H54 (cell line): ENCODE data around the gene DDX43.
"Not testable (repeated sequence)": the region's sequence is repeated elsewhere in the genome, so short reads cannot be mapped to it uniquely, and the experiment has no call there.

Experiments used
- DNase-seq: peaks from one replicate; pipeline ENCODE4 v3.0.0; 2011; ENCODE audit warnings: low spot score, mixed read lengths; ENCODE audit not compliant: insufficient read length
- FAIRE-seq: peaks from 3 replicates; lab custom pipeline; 2011; peaks lifted over from hg19 to GRCh38; lab: Jason Lieb, UNC
- POLR2A ChIP-seq: IDR thresholded peaks from 2 replicates; pipeline ENCODE4 v1.6.1; 2011; ENCODE audit warnings: low read depth, mild to moderate bottlenecking, low read length

DDX43 gene

GRCh38 chr6:73371984-73372383 is 22.6 kb upstream of the DDX43 start:
- TF ChIP-seq POLR2A: no peak
- DNase-seq (no peak), FAIRE-seq (no peak)

GRCh38 chr6:73372516-73372915 is 22.1 kb upstream of the DDX43 start:
- DNase-seq (no peak), FAIRE-seq (no peak)
- TF ChIP-seq POLR2A: no peak

DNA sequence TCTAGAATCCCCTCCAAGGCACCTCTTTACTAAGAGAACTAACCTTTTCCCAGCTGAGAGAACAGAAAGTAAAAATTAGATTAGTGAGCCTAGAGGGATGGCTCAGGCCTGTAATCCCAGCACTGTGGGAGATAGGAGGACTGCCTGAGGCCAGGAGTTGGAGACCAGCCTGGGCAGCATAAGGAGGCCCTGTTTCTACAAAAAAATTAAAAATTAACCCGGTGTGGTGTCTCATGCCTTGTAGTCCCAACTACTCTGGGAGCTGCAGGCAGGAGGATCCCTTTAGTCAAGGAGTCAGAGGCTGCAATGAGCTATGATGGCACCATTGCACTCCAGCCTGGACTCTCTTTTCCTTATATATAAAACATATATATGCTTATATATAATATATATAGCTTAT is 19.4 kb upstream of the DDX43 start:
- DNase-seq (no peak), FAIRE-seq (no peak)
- no peak for TF ChIP-seq POLR2A

GRCh38 chr6:73377225-73377624 is 17.4 kb upstream of the DDX43 start:
- no peak for DNase-seq
- TF ChIP-seq POLR2A: no peak
- FAIRE-seq: no peak

- not testable (repeated sequence) for FAIRE-seq
Observed at GRCh38 chr6:73381531-73381930, 13.1 kb upstream of the DDX43 start.

DNA sequence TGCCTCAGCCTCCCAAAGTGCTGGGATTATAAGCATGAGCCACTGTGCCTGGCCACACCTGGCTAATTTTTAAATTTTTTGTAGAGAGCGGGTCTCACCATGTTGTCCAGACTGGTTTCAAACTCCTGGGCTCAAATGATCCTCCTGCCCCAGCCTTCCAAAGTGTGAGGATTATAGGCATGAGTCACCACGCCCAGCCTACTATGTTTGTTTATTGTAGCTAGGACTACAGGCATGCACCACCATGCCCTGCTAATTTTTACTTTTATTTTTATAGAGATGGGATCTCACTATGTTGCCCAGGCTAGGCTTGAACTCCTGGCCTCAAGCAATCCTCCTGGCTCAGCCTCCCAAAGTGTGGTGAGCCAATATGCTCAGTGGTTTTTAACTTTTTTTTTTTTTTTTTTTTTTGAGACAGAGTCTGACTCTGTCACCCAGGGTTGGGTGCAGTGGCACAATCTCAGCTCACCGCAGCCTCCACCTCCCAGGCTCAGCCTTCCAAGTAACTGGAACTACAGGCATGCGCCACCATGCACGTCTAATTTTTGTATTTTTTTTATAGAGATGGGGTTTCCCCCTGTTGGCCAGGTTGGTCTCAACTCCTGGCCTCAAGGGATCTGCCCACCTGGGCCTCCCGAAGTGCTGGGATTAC is 12.0 kb upstream of the DDX43 start:
- no peak for FAIRE-seq
- no peak for TF ChIP-seq POLR2A
- DNase-seq: no peak

More at GRCh38 chr6:73381531-73381930, 13.1 kb upstream of the DDX43 start:
- not testable (repeated sequence) for DNase-seq

GRCh38 chr6:73388433-73388799 is 6.2 kb upstream of the DDX43 start:
- FAIRE-seq: no peak
- TF ChIP-seq POLR2A: no peak

DNA sequence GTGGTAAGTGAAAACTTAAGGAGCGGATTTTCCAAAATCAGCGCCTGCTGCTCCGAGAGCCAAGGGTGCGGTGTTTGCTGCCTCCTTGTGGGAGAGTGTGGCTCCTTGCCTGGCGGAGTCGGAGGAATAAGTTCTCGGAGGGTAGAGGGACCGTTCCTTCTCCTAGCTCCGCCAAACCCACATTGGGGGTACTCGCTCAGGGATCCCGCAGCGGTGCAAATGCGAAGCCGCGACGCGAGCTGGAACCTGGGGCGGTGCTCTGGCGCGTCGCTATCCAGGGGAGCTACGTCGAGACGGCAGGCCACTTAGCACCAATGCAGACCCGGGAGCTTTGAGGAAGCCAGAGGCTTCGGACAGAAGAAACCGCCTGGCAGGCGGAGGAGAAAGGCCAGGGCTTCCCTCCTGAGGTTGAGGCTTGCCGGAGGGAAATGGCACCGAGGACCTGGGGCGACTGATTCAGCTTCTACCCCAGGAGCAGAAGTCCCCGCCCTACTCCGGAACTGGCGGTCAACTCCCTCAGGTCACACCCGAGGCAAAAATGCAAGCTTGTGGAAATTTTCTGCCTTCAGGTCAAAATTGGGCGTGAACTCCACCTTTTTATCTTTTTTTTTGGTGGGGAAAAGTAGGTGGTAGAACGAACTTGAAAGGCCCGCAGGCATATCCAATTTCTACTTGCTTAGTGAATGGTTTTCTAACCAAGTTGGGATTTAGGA is 5.7 kb upstream of the DDX43 start:
- DNase-seq (peak; percentile 69), FAIRE-seq (peak; percentile 38)
- TF ChIP-seq POLR2A: peak; percentile 49

More at GRCh38 chr6:73388433-73388799, 6.2 kb upstream of the DDX43 start:
- DNase-seq: no peak

GRCh38 chr6:73389854-73390253 is 4.8 kb upstream of the DDX43 start:
- TF ChIP-seq POLR2A: no peak
- DNase-seq (no peak), FAIRE-seq (no peak)

GRCh38 chr6:73391675-73392074 is 3.0 kb upstream of the DDX43 start:
- DNase-seq (no peak), FAIRE-seq (no peak)
- TF ChIP-seq POLR2A: no peak

GRCh38 chr6:73392188-73392587 is 2.4 kb upstream of the DDX43 start:
- DNase-seq, FAIRE-seq: not testable (repeated sequence)

GRCh38 chr6:73393278-73393677 is 1.4 kb upstream of the DDX43 start:
- FAIRE-seq (no peak), DNase-seq (no peak)
- TF ChIP-seq POLR2A: no peak

DNA sequence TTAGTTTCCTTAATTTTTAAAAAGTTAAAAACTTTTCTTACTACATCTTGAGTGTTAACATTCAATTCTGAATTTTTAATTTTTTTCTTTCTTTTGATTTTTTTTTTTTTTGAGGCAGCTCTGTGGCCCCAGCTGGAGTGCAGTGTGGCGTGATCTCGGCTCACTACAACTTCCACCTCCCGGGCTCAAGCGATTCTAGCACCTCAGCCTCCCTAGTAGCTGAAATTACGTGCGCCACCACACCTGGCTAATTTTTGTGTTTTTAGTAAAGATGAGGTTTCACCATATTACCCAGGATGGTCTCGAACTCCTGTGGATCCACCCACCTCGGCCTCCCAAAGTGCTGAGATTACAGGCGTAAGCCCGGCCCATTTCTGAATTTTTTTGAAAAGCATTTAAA is 1.2 kb downstream of the DDX43 start:
- FAIRE-seq: no peak
- DNase-seq: no peak
- TF ChIP-seq POLR2A: no peak

DNA sequence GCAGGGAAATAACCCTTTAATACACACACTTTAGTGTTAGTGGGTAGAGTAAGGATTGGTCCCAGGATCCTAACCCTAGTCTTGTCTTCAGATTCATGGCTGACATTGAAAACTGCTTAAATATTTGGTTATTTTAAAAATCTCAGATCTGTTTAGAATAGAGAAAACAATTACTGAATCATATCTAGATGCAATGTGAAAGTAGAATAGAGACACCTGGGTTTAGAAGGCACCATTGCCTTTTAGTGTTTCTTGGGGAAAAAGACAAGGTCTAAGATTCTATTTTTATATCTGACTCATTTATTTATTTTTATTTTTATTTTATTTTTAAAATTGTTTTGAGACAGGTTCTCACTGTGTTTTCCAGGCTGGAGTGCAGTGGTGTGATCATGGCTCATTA is 6.0 kb downstream of the DDX43 start:
- DNase-seq: no peak
- no peak for TF ChIP-seq POLR2A
- no peak for FAIRE-seq

GRCh38 chr6:73409395-73409794 is 14.8 kb downstream of the DDX43 start:
- no peak for TF ChIP-seq POLR2A
- DNase-seq (no peak), FAIRE-seq (no peak)
